NCI-H1105 (cell line): ENCODE data around the gene C1orf226.
"Not testable (repeated sequence)": the region's sequence is repeated elsewhere in the genome, so short reads cannot be mapped to it uniquely, and the experiment has no call there.

Source experiments
- DNase-seq: peaks from one replicate; lab custom pipeline; 2025; lab: John Stamatoyannopoulos, UW

C1orf226 gene, protein sequence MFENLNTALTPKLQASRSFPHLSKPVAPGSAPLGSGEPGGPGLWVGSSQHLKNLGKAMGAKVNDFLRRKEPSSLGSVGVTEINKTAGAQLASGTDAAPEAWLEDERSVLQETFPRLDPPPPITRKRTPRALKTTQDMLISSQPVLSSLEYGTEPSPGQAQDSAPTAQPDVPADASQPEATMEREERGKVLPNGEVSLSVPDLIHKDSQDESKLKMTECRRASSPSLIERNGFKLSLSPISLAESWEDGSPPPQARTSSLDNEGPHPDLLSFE

DNA sequence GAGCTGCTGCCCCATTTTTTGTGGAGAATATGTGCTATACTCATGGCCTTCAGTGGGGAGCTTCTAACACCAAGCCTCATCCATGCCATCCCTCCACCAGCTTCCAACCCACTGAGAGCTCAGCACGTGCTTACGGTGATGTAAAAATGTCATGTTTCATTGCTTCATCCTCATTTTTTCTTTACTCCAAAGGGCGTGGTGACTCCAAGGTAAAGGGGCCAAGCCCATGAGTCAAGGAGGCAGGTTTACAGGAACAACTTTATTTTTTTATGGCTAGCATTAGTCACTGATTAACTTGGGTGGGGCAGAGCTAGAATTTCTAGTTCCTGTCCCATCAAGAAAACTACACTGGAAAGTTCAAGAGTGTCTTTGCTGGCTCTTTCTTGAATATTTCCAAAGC, at the start of gene C1orf226:
Gene C1orf226 (plus strand): TSS at position 346 of the 400 bp plus-strand sequence. CDS start 174 bp downstream, outside the sequence.
- no peak for DNase-seq

DNA sequence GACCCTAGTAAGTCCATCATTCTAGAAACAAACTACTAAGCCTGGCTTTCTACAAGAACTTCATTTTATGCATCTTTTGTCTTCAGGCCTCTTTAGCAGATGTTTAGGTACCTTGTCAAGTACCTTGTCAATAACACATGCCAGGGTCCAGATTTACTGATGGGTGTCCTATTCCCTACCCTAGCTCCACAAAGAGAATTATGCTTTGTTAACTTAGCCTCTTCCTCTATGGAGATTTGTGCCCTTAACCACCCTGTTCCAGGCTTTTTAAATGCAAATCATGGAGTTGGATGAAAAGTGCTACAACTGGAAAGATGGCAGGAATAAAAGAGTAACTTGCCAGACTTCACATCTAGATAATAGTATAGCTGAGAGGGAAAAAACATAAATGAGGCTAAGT, 47.5 kb upstream of the C1orf226 start:
- DNase-seq: no peak

DNA sequence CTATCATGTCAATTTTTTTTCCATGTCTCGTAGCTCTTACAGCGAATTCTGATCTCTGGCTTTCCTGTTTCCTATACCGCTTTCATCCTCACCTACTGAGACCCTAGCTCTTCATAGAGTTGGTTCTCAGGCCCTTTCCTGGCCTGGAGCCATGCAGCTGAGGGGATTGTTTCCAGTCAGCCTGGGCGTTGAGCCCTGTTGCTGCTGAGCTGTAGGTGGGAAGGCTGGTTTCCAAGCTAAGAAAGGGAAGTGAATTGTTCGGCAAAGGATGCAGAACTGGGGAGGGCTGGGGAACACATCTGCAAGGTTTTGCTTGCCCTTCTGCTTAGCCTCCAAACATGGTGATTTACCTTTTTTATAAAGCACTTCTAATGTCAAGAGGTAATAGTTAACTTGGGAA, 46.4 kb upstream of the C1orf226 start:
- DNase-seq: no peak

DNA sequence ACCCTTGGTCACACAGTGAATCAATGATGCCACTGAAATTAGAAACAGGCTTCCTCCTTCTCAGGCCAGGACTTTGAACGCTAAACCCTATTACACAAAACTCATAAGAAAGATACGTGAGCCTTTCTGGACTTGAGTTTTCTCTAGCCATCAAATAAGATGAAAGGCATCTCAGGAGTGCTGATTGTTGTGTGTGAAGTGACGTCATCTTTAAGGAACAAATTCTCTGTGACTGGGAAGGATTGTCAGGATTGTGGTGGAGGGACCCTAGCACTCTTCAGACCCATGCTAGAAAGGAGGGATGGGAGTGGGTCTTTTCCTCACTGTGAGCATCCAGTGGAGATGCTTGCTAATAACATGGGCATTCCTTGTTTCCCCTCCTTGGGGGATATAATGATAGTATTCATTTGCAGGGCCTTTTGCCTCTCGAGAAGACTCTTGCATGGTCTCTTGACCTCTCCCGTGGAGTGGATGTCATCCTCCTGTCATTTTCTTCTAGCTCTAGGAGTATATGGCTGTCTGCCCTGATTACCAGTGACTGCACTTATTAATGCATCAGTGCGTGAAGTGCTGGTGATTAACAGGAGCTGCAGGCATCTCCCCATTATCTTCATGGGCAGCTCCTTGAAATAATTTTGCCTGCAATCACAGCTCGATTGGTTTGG, 44.8 kb upstream of the C1orf226 start:
- no peak for DNase-seq

DNA sequence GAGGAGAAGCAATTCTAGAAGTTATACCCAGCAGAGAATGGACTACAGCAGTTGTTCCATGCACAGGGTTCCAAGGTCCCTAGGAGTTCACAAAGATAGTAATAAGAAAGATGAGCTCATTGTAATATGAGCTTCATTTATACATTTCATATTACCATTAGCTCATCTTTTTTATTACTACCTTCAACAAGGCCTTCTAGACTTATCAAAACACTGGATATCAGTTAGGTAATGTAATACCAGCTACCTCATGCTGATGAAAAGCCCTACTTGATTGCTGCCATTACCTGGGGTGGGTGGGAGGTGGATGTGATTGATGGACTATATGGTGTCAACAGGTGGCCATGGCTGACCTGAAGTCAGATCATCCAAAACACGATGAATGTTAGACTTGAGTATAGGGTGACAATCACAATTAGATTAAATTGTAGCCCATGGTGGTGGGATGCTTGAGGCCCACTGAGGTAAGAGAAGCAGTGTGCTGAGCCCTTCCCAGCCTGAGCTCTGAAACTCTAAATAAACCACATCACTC, 39.0 kb upstream of the C1orf226 start:
- no peak for DNase-seq

DNA sequence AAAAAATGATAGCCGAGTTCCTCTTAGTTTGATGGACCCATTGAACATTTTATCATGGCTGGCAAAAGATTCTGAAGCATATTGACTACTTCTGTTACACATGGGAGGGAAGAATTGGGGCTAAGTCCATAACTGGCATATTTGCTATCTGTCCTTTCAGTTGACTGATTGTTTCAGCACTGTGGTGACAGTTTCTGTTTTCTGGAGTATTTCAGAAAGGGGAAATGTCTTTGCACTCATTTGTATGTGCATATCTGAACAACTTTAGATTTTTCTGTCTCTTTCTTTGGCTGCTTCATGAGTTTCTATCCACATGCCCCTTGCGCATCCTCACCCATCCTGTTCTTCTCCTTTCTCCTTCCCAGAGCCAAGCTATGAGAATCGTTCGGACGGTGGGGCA, 38.1 kb upstream of the C1orf226 start:
- no peak for DNase-seq

DNA sequence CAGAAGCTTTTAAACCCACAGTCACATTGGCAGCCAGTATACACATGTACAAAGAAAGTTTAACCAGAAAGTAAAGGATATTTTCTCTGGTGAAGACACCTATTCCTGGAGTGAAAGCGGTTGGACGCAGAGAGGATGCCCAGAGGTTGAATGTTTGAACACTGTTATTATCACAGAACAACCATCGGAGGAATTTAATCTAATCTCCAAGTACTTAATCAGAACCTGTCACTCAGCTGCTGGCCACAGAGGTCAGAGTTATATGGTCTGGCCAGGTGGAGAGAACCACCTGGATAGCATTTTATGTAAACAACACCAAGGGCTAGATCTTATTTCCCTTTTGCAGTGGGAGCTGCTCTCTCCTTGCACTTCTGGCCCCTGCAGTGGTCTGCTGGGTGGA, 34.2 kb upstream of the C1orf226 start:
- DNase-seq: no peak

DNA sequence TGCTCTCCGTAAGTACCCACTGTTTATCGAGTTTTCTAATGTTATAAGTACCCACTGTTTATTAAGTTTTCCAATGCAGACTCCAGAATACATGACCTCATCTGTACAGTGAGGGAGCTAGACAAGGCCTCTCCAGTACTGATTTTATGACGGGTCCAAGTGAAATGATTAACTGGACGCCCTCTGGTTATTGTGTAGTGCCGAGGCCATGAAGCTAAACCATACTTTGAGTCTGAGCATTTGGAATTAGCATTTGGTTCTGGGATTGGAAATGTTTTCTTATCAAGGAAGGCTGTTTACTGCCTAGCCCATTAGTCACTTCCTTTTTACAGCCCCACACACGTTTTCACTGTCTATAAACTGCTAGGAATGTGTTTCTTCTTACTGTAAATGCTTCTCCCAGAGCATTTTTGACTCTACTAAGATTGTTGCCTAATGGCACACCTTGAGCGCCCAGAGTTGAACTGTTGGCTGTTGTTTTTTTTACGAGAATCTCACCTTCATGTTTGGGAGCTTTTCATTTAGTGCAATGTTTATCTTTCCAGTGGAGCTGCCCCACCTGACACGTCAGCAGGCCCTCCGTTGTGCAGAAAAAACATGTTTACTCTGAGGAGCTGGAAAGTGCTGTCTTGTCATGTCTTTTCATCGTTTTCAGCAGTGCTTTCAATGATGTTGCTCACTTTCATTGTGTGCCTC, 31.7 kb upstream of the C1orf226 start:
- DNase-seq: no peak

DNA sequence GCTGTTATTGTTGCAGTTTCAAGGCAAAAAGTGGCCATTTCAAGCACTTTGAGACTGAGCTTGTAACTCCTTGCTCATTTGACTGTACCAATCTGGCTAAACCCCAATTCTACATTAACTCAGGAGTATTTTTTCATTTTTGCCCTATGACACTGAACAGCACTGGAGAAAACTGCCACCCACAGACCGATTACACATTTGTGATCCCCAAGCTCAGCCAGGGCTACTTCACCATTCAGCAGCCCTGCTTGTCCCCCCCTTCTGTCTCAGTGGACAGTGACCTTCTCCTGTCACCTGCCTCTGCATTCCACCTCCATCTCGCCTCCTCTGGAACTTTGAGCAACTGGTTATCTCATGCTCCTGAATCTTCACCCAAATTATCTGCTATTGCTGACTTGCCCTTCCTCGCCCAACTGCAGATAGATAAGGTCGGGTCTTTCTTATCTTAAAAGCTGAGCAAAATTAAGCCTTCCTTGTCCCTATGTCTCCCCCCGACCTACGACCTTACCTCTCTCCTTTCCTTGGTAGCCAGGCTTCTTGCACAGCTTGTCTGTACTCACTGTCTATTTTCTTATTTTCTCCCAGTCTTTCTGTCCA, 30.2 kb upstream of the C1orf226 start:
- no peak for DNase-seq

DNA sequence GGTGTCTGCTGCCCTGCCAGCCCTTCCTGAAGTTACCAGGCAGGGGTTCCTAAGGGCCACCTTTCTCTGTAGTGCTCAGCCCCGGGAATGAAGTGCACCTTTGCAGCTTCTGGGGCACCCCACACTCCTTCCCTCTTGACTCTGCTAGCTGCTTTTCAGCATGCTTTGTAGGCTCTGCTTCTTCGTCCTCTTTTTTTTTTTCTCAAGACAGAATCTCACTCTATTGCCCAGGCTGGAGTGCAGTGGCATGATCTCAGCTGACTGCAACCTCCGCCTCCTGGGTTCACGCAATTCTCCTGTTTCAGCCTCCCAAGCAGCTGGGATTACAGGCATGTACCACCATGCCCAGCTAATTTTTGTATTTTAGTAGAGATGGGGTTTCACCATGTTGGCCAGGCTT, 29.7 kb upstream of the C1orf226 start:
- DNase-seq: not testable (repeated sequence)

DNA sequence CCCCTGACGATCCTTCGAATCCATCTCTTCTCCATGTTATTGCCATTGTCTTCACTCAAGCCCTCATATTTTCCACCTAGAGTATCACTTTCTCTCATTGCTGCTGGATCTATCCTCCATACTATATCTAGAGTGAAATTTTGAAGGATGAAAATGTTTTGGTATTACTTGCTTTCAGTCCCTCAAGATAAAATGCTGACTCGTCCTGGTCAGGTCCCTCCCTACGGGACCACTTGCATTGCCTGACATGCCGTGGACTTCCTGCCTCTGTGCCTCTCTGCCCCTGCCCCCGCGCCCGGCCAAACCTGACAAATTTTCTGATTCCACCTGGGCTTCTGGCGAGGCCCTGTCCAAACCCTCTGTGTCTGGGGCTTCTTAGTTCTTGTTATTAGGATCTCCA, 28.4 kb upstream of the C1orf226 start:
- no peak for DNase-seq

DNA sequence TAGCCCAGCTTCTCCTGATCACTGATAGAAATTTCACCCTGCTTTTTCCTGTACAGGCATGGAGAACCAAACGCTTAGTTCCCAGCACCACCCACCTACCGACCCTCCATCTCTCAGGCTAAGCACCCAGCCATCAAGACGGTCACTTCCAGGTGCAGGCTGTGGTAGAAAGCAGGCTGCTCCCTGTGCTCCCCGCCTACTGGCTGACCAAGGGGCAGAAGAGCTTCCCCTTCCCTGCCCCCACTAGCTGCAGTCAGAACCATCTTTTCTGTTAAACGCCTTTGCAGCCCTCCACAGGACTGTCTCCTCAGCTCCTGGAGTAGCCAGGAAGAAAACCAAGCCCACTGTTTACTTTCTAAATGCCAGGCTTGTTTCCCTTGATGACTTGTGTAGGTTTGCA, 27.8 kb upstream of the C1orf226 start:
- DNase-seq: no peak

DNA sequence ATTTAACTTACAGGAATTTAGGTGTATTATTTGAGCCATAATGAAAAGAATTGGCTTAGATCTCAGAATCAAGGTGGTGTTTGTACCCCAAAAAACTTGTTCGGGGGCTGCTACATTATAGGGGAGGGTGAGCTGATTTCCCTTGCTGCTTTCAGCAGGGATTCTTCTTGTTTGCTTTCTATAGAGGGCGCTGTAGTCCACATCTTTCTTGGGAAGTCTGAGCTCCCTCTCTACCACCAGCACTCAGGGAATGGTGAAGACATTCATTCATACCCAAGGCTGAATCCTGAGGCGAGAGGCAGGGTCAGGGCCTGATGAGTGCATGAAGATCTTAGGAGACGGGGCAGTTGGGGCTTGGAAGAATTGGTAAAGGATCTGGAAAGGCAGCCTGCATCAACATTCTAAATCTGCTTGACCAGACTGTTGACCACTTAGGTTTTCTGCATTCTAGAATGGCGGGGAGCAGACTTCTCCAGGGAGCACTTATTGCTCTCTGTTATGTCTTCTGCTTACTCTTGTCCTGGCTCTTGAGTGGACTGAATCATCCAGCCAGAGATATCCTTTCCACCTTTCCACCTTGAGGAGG, 23.8 kb upstream of the C1orf226 start:
- DNase-seq: no peak

DNA sequence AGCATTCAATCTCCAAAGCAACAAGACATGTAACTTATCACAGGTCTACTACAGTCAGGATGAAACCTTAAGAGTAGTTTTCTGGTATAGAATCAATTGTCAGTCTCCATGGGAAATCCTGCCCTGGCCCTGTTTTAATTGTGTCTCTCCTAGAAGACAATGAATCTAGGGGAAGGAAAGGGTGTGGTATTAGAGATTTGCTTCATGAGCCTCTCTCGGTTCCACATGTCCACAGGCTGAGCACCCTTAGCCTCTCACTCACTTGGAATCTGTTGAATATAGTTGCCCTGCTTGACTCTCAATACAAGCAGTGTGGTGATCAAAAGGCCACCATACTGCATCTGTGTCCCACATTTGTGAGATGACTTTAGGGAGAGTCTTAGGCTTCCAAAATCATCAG, 22.6 kb upstream of the C1orf226 start:
- no peak for DNase-seq

DNA sequence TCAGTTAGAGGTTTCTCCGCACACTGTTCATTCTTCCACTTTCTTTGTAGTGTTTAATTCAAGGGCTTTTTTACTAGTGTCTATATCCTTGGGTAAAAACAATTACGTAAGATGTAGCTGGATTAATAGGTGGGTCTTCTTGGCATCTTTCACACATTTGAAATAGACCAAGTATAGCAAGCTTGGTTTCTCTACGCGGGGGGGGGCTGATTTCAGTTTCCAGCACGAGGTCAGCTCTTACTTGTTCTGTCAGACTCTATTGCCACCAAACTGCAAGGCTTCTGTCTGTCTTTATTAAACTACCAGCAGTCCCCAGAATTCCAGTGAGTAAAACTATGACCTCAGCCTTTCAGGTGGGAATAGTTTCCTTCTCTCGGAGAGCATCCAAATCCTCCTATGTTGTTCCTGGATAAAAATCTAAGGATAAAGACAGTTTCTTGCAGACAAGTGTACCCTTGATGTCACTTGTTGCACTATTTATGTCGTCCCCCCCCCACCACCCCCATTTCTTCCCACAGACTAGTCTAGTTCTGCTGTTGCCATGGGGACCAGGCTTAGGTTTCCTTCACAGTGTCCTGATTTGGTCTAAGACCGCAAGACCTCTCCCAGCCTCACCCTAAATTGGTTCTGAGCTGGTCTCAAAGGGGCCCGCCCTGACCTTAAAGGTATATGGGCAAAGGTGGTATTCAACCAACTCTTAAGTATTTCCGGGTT, 21.8 kb upstream of the C1orf226 start:
- DNase-seq: no peak

DNA sequence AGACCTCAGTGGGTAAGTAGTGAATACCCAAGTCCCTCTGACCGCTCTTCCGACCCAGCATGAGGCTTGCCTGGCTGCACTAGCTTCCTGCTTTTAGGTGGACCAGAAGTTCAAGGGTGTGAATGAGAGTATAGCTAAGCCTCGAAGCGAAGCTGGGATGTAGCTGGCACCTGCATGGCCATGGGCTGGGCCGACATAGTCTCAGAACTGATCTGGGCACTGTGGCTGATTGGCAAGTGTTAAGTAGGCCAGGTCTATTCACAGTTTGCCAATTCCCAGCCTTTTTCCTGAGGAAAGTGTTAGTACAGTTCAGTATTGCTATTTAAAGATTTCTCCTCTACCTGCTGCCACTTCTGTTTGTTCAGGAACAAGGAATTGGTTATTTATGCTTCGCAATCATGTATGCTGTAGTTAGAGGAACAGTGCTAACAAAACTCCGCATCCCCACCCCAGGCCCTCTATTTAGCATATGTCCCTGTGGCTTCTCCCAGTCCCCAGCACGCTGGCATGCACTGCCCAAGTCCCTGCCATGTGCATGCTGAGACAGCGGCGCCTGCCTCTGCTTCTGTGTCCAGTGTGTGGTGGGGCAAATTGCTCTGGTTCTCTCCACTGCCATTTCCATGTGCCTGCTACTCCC, 21.2 kb upstream of the C1orf226 start:
- no peak for DNase-seq

DNA sequence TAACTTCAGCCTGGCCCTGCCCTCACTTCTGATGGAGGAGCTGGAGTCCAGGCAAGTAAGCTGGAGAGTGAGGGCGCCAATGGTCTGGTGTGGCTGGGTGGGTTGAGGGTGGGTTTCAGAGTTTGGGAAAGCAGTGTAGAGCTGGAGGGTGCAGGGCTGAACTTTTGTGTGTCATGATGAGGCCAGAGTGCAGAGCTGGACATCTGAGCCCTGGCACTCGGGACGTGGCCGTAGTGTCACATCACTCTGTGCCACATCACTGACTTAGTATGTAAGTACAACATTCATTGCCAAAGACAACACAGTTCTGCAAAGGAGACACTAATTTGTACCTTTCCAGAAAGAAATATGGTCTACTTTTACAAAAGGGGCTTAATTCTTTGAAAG, 20.7 kb upstream of the C1orf226 start:
- DNase-seq: no peak

DNA sequence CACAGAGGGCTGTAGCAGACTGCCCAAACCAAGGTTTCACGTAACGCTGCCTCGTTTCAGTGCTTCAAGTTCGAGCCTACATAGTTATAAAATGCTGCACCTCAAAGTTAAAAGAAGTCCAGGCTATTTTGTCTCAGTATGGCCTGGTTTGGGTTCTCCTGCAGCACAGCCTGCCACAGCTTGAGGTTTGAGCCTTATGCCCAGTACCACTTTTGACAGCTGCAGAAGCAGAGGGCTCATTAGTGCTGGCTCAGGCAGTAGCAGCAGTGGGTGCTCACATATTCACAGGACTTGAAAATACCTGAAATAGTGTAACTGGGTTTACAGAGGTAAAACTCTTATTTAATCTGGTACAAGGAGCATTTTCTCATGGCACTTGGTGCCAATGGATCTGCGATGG, 20.2 kb upstream of the C1orf226 start:
- DNase-seq: no peak

DNA sequence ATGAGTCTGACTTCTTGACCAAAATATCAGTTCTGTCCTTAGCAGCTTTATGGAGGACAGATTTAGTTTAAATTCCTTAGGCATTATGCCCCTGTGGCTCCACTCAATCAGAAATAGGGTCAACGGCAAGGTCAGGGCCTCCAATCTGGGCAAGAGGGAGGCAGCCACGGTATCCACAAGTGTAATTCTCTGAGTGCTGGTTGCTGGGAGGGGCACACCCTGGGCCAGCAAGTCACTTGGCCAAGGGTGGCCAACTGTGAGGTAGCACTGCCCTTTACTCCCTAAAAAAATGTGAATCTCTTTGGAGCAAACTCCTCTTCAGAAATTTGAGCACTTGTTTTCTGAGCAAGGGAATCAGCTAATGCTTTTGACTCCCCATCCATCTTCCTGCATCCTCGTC, 17.7 kb upstream of the C1orf226 start:
- no peak for DNase-seq

DNA sequence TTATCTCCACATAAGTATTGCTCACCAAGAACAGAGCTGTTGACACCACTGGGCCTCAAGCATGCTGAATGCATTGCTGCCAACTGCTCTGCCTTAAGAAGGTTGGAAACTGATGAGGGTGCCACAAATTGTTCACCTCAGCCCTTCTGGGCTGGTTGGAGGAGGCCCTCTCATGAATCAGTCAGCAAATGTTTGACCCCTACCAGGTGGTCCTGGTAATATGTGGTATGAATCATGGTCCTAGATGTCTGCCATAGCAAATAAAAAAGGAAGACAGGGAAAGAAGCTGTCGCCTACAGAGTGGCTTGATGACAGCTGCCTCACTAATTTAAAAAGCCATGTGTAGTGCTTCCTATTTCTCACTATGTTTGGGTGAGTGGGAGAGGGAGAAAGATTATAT, 17.0 kb upstream of the C1orf226 start:
- DNase-seq: no peak
